Measurements from ENCODE around the gene TAAR1. TPM values are rescaled to one million over a fixed set of nuclear protein-coding genes. Genes with fewer than 3 reads are reported as not detected.

The TAAR1 gene
- total and polyA plus RNA-seq, 2 experiments from 2014 or later = not detected

DNA sequence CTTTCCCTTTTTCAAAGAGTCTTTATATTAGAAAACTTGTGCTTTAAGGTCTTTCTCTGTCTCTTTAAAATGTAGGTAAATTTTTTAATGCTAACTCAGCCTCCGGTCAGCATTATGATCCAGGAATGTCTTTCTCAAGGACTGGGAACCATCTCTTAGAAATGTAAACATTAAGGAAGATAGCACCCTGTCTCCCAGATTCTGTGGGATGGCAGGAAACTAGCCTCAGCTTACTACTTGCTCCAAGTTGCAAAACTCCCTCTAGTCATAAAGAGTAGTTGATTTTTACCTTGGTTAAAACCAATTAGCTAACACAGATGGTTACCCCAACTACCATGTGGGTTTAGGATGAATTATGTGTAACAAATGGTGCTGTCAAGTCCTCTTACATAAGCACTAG lies 4.7 kb upstream of the TAAR1 start (continued):
- TF ChIP-seq, protein P1, sequence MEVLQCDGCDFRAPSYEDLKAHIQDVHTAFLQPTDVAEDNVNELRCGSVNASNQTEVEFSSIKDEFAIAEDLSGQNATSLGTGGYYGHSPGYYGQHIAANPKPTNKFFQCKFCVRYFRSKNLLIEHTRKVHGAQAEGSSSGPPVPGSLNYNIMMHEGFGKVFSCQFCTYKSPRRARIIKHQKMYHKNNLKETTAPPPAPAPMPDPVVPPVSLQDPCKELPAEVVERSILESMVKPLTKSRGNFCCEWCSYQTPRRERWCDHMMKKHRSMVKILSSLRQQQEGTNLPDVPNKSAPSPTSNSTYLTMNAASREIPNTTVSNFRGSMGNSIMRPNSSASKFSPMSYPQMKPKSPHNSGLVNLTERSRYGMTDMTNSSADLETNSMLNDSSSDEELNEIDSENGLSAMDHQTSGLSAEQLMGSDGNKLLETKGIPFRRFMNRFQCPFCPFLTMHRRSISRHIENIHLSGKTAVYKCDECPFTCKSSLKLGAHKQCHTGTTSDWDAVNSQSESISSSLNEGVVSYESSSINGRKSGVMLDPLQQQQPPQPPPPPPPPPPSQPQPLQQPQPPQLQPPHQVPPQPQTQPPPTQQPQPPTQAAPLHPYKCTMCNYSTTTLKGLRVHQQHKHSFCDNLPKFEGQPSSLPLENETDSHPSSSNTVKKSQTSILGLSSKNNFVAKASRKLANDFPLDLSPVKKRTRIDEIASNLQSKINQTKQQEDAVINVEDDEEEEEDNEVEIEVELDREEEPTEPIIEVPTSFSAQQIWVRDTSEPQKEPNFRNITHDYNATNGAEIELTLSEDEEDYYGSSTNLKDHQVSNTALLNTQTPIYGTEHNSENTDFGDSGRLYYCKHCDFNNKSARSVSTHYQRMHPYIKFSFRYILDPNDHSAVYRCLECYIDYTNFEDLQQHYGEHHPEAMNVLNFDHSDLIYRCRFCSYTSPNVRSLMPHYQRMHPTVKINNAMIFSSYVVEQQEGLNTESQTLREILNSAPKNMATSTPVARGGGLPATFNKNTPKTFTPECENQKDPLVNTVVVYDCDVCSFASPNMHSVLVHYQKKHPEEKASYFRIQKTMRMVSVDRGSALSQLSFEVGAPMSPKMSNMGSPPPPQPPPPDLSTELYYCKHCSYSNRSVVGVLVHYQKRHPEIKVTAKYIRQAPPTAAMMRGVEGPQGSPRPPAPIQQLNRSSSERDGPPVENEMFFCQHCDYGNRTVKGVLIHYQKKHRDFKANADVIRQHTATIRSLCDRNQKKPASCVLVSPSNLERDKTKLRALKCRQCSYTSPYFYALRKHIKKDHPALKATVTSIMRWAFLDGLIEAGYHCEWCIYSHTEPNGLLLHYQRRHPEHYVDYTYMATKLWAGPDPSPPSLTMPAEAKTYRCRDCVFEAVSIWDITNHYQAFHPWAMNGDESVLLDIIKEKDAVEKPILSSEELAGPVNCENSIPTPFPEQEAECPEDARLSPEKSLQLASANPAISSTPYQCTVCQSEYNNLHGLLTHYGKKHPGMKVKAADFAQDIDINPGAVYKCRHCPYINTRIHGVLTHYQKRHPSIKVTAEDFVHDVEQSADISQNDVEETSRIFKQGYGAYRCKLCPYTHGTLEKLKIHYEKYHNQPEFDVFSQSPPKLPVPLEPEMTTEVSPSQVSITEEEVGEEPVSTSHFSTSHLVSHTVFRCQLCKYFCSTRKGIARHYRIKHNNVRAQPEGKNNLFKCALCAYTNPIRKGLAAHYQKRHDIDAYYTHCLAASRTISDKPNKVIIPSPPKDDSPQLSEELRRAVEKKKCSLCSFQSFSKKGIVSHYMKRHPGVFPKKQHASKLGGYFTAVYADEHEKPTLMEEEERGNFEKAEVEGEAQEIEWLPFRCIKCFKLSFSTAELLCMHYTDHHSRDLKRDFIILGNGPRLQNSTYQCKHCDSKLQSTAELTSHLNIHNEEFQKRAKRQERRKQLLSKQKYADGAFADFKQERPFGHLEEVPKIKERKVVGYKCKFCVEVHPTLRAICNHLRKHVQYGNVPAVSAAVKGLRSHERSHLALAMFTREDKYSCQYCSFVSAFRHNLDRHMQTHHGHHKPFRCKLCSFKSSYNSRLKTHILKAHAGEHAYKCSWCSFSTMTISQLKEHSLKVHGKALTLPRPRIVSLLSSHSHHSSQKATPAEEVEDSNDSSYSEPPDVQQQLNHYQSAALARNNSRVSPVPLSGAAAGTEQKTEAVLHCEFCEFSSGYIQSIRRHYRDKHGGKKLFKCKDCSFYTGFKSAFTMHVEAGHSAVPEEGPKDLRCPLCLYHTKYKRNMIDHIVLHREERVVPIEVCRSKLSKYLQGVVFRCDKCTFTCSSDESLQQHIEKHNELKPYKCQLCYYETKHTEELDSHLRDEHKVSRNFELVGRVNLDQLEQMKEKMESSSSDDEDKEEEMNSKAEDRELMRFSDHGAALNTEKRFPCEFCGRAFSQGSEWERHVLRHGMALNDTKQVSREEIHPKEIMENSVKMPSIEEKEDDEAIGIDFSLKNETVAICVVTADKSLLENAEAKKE (CRISPR knock-in tag; IDR thresholded peaks at IDR 0.05) = no peak
- no peak for TF ChIP-seq ZNF114 (CRISPR knock-in tag; IDR thresholded peaks at IDR 0.05)
- TF ChIP-seq STAT1 (IDR thresholded peaks at IDR 0.05; ENCODE audit: unreplicated experiment) = no peak
- no peak for TF ChIP-seq EZH2phosphoT487 (IDR thresholded peaks at IDR 0.05; ENCODE audit: unreplicated experiment)
- no peak for TF ChIP-seq CREB1 (CRISPR knock-in tag; IDR thresholded peaks at IDR 0.05; ENCODE audit: low read depth)
- no peak for TF ChIP-seq JUNB (IDR thresholded peaks at IDR 0.05; ENCODE audit: unreplicated experiment)
- TF ChIP-seq, protein P2, sequence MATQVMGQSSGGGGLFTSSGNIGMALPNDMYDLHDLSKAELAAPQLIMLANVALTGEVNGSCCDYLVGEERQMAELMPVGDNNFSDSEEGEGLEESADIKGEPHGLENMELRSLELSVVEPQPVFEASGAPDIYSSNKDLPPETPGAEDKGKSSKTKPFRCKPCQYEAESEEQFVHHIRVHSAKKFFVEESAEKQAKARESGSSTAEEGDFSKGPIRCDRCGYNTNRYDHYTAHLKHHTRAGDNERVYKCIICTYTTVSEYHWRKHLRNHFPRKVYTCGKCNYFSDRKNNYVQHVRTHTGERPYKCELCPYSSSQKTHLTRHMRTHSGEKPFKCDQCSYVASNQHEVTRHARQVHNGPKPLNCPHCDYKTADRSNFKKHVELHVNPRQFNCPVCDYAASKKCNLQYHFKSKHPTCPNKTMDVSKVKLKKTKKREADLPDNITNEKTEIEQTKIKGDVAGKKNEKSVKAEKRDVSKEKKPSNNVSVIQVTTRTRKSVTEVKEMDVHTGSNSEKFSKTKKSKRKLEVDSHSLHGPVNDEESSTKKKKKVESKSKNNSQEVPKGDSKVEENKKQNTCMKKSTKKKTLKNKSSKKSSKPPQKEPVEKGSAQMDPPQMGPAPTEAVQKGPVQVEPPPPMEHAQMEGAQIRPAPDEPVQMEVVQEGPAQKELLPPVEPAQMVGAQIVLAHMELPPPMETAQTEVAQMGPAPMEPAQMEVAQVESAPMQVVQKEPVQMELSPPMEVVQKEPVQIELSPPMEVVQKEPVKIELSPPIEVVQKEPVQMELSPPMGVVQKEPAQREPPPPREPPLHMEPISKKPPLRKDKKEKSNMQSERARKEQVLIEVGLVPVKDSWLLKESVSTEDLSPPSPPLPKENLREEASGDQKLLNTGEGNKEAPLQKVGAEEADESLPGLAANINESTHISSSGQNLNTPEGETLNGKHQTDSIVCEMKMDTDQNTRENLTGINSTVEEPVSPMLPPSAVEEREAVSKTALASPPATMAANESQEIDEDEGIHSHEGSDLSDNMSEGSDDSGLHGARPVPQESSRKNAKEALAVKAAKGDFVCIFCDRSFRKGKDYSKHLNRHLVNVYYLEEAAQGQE (IDR thresholded peaks at IDR 0.05; ENCODE audit: unreplicated experiment) = no peak
- TF ChIP-seq ZNF331 (CRISPR knock-in tag; IDR thresholded peaks at IDR 0.05; ENCODE audit: low read depth) = no peak
- TF ChIP-seq POLR2AphosphoS5 (IDR thresholded peaks at IDR 0.05; ENCODE audit: low read depth) = no peak
- TF ChIP-seq NANOG (IDR thresholded peaks at IDR 0.05; ENCODE audit: borderline replicate concordance) = no peak
